ENCODE results near the gene EGFLAM.

GRCh38 chr5:38210676-38211353, 47.5 kb upstream of the EGFLAM start:
- TF ChIP-seq CTCF (IDR thresholded peaks at IDR 0.05; ENCODE audit: insufficient read depth, low read length, poor library complexity, severe bottlenecking): no peak
- no peak for TF ChIP-seq EZH2phosphoT487 (conservative IDR thresholded peaks at IDR 0.05; ENCODE audit: low read length)
